ENCODE results near the gene REXO2. TPM values are rescaled to one million over a fixed set of nuclear protein-coding genes. Genes with fewer than 3 reads are reported as not detected.
A peak's percentile ranks its signal among the peaks of the same experiment; 100 is the strongest.

REXO2 gene
- total and polyA plus RNA-seq, 2 of the 8 experiments (the other 6 are each of a cell fraction or from before 2014, with no cell fraction given), result 111 to 114 TPM

DNA sequence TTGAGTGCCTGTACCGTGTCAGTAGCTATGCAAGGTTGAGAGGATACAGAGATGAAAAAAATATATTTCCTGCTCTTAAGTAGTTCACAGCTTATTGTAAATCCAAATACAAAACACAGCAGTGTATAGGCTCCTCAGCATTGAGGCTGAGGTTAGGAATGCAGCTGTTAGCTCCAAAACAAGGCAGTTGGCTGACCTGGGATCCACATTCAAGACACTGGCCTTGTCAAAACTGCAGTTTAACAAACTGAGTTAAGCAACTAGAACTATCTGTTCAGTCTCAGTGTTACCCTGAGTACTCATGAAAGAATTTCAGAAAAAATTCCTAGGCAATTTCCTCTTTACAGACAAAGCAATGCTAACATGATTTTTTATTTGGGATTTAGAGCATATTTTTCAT lies 42.8 kb downstream of the REXO2 start:
- peak overlapping the region; percentile 29 for H2BK120ac ChIP-seq (replicated peaks; ENCODE audit: low read depth, low read length)
- H3K79me1 ChIP-seq (ENCODE audit: low read depth, low read length), result no peaks in the 10 kb centered on the region
- DNase-seq (ENCODE audit: low read depth in 1 of 2, low spot score in 2 of 2), result no peak
- POLR2A ChIA-PET (ENCODE audit: partially characterized antibody), result no interaction called here
- H3K4me3 ChIP-seq (ENCODE audit: extremely low read depth in 1 of 4, insufficient read depth in 2 of 4, low read depth in 3 of 4, low read length in 4 of 4), result no peak overlapping the region
- peak; percentile 57 for FAIRE-seq
- no peaks in the 10 kb centered on the region for H4K20me1 ChIP-seq (replicated peaks in 1 of 2; ENCODE audit: control insufficient read depth in 1 of 2, insufficient read depth in 2 of 2, low read length in 2 of 2)
- no peak overlapping the region for H3K56ac ChIP-seq (replicated peaks; ENCODE audit: insufficient read length, low read depth, low read length)
- H3K9ac ChIP-seq (replicated peaks in 1 of 4; ENCODE audit: extremely low read depth in 1 of 4, low read depth in 3 of 4, low read length in 3 of 4), result no peak overlapping the region
- no peak overlapping the region for H4K5ac ChIP-seq (ENCODE audit: insufficient read length, low read depth, low read length)
- H3K36me3 ChIP-seq (ENCODE audit: control insufficient read depth in 2 of 4, insufficient read depth in 4 of 4, low read length in 3 of 4), result no peaks in the 10 kb centered on the region
- H2BK12ac ChIP-seq (ENCODE audit: low read depth, low read length), result peak overlapping the region; percentile 60; the same call in 1 of the 2 replicates
- H3K23me2 ChIP-seq (ENCODE audit: low read depth, low read length), result 0 out of 2 replicates have a peak, but pooled peaks cover 1% of the 10 kb centered on the region
- no peak overlapping the region for H2AK5ac ChIP-seq (ENCODE audit: low read depth, low read length)
- no peaks in the 10 kb centered on the region for H3K79me2 ChIP-seq (ENCODE audit: control insufficient read depth in 1 of 2, insufficient read depth in 2 of 2, low read length in 2 of 2)
- H4K8ac ChIP-seq (ENCODE audit: extremely low read depth, insufficient read depth, low read length), result no peak overlapping the region
- H3K4me1 ChIP-seq (replicated peaks in 1 of 4; ENCODE audit: control insufficient read depth in 3 of 4, insufficient read depth in 4 of 4, low read length in 3 of 4), result peaks cover 8 to 28% (median 18%) of the 10 kb centered on the region in 4 experiments
- H4K91ac ChIP-seq (replicated peaks; ENCODE audit: insufficient read length, low read length), result no peak overlapping the region
- H3K18ac ChIP-seq (ENCODE audit: extremely low read depth, low read length), result peak overlapping the region; percentile 66; the same call in 1 of the 2 replicates
- no peak overlapping the region; the same call in 1 of the 2 replicates for H2BK5ac ChIP-seq (ENCODE audit: low read depth, low read length)
- no peak overlapping the region for H3K14ac ChIP-seq (ENCODE audit: insufficient read length)
- H3K23ac ChIP-seq (ENCODE audit: insufficient read length), result no peak overlapping the region
- H2BK15ac ChIP-seq (ENCODE audit: low read length), result no peak overlapping the region
- TF ChIP-seq CBX8 (IDR thresholded peaks at IDR 0.05; ENCODE audit: borderline replicate concordance, low read depth, low read length) (no peak), KDM1A (IDR thresholded peaks at IDR 0.05; ENCODE audit: borderline replicate concordance, low read length) (no peak), NANOG (IDR thresholded peaks at IDR 0.05; ENCODE audit: insufficient read depth, low read depth, low read length, poor library complexity, severe bottlenecking) (no peak), TBP (IDR thresholded peaks at IDR 0.05; ENCODE audit: low read depth, low read length) (no peak), CTBP2 (IDR thresholded peaks at IDR 0.05; ENCODE audit: borderline replicate concordance, insufficient read depth, insufficient read length, low read length) (no peak), RFX5 (IDR thresholded peaks at IDR 0.05; ENCODE audit: borderline replicate concordance, low read depth, low read length) (no peak)
- TF ChIP-seq, protein P1, sequence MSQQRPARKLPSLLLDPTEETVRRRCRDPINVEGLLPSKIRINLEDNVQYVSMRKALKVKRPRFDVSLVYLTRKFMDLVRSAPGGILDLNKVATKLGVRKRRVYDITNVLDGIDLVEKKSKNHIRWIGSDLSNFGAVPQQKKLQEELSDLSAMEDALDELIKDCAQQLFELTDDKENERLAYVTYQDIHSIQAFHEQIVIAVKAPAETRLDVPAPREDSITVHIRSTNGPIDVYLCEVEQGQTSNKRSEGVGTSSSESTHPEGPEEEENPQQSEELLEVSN (IDR thresholded peaks at IDR 0.05), result no peak
- no peaks in the 10 kb centered on the region for H3K27me3 ChIP-seq (replicated peaks in 1 of 4; ENCODE audit: control insufficient read depth in 3 of 4, extremely low read depth in 1 of 4, insufficient read depth in 3 of 4, low read length in 3 of 4)
- H2AFZ ChIP-seq (ENCODE audit: low read length), result no peak overlapping the region
- 84% methylated on average over 1 of the region's 1 CpG; no CpG with 5 or more reads in 1 of the 2 experiments for WGBS, 2 experiments (ENCODE audit: extremely low coverage in 1 of 2, insufficient coverage in 1 of 2, insufficient read length in 1 of 2, insufficient replicate concordance in 2 of 2, low coverage in 1 of 2, low lambda C conversion rate in 2 of 2, missing lambda C conversion rate in 1 of 2)
- H3K4ac ChIP-seq (replicated peaks; ENCODE audit: insufficient read length, low read depth, low read length), result peak overlapping the region; percentile 25
- H2BK20ac ChIP-seq (ENCODE audit: low read length), result peak overlapping the region; percentile 40; the same call in 1 of the 2 replicates
- H3K27ac ChIP-seq (ENCODE audit: low read depth, low read length), result no peak overlapping the region
- H3K4me2 ChIP-seq (ENCODE audit: insufficient read depth in 1 of 2, low read depth in 2 of 2, low read length in 2 of 2), result no peak overlapping the region; a peak in 1 of 4 replicates
- CTCF ChIA-PET (ENCODE audit: partially characterized antibody), result interaction anchor here (0.8 to 1.5 kb wide), 3 partner anchors 13 to 141 kb away, joined by 3 read pairs; partner anchors contain the start of gene REXO2
- H3K9me3 ChIP-seq (ENCODE audit: insufficient read depth in 2 of 2, low read depth in 1 of 2, low read length in 1 of 2), result peaks cover 0 to 4% of the 10 kb centered on the region in 2 experiments; a peak in 1 of 4 replicates

All from H1 (cell line).